B cell (primary cell): ENCODE data around the gene SLC19A2.

ENCODE experiments used
- EZH2 ChIP-seq: IDR thresholded peaks from 2 replicates; pipeline ENCODE4 v1.6.1; 2012; ENCODE audit warnings: borderline replicate concordance, low read depth, mild to moderate bottlenecking, moderate library complexity, low read length; ENCODE audit not compliant: insufficient read depth, poor library complexity, severe bottlenecking
- TF ChIP-seq, protein P1 (sequence below): fragments of 200-600 bp; IDR thresholded peaks from one replicate; pipeline ENCODE4 v1.8.0; 2022; ENCODE audit warnings: antibody characterized with exemption, mild to moderate bottlenecking

DNA sequence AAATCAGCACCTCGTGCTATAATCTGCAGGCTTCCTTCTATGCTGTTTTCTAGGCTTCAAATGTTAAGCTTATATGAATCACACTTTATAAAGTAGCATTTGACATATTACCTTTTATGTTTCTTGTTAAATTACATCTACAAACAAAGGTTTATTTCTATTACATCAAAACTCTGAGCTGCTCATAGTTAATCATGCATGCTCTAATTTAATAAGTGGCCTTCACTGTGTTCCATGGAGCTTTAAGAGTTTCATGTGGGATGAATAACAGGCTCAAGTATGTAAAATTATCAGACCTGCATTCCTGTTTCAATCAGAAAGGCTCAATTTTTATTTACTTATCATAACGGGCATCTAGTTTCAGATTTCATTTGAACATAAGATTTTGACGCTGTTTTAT is 13.0 kb downstream of the SLC19A2 start:
- TF ChIP-seq, protein P1, sequence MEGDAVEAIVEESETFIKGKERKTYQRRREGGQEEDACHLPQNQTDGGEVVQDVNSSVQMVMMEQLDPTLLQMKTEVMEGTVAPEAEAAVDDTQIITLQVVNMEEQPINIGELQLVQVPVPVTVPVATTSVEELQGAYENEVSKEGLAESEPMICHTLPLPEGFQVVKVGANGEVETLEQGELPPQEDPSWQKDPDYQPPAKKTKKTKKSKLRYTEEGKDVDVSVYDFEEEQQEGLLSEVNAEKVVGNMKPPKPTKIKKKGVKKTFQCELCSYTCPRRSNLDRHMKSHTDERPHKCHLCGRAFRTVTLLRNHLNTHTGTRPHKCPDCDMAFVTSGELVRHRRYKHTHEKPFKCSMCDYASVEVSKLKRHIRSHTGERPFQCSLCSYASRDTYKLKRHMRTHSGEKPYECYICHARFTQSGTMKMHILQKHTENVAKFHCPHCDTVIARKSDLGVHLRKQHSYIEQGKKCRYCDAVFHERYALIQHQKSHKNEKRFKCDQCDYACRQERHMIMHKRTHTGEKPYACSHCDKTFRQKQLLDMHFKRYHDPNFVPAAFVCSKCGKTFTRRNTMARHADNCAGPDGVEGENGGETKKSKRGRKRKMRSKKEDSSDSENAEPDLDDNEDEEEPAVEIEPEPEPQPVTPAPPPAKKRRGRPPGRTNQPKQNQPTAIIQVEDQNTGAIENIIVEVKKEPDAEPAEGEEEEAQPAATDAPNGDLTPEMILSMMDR = no peak
- TF ChIP-seq EZH2 = no peak
